Activated CD4-positive, alpha-beta T cell treated with anti-CD3 and anti-CD28 coated beads, Interleukin-2, amount 10 ng/mL, durations not matched to agents 24 days and 14 days (primary cell): ENCODE results near the gene INHA. TPM values are rescaled to one million over a fixed set of nuclear protein-coding genes. Genes with fewer than 3 reads are reported as not detected.

Source experiments
- DNase-seq: peaks from one replicate; pipeline ENCODE4 v3.0.0; 2022
- H3K27ac Mint-ChIP-seq: one replicate; pipeline ENCODE4 v1.8.0; 2022; ENCODE audit warnings: mild to moderate bottlenecking, mixed read lengths
- H3K27me3 Mint-ChIP-seq: one replicate; pipeline ENCODE4 v1.8.0; 2022; ENCODE audit warnings: mixed read lengths
- H3K36me3 Mint-ChIP-seq: one replicate; pipeline ENCODE4 v1.8.0; 2022; ENCODE audit warnings: low read depth, mild to moderate bottlenecking, mixed read lengths
- H3K4me1 Mint-ChIP-seq: one replicate; pipeline ENCODE4 v1.8.0; 2021; ENCODE audit warnings: mixed read lengths
- H3K4me3 Mint-ChIP-seq: one replicate; pipeline ENCODE4 v1.8.0; 2022; ENCODE audit warnings: mild to moderate bottlenecking, moderate library complexity, mixed read lengths
- H3K9me3 Mint-ChIP-seq: one replicate; pipeline ENCODE4 v1.8.0; 2021; ENCODE audit warnings: mixed read lengths
- intact Hi-C: fragments of 100-400 bp; cut with micrococcal nuclease; formaldehyde crosslinking; loops from one replicate; pipeline ENCODE4 v1.15.1; 2023
- total RNA-seq: library from RNA; stranded (reverse); gene quantifications from 2 replicates; pipeline ENCODE4 v1.2.3, GENCODE V29; 2022

Gene INHA
- total RNA-seq, 1 donor from 2014 or later = not detected

- no peak overlapping the region for H3K4me3 Mint-ChIP-seq
- no peaks in the 10 kb centered on the region for H3K4me1 Mint-ChIP-seq
- no peaks in the 10 kb centered on the region for H3K36me3 Mint-ChIP-seq
- peaks cover 1% of the 10 kb centered on the region for H3K27me3 Mint-ChIP-seq
- H3K27ac Mint-ChIP-seq = no peak overlapping the region
- intact Hi-C loops = no loop called here
- no peaks in the 10 kb centered on the region for H3K9me3 Mint-ChIP-seq
- no peak for DNase-seq
Observed at GRCh38 chr2:219559156-219559915, 12.8 kb upstream of the INHA start.

- Mint-ChIP-seq H3K4me3 (no peak overlapping the region), H3K27ac (no peak overlapping the region), H3K4me1 (no peaks in the 10 kb centered on the region), H3K27me3 (peaks cover 3% of the 10 kb centered on the region), H3K9me3 (no peaks in the 10 kb centered on the region), H3K36me3 (no peaks in the 10 kb centered on the region)
- peak; percentile 72 for DNase-seq
- intact Hi-C loops = no loop called here
Observed at GRCh38 chr2:219560037-219560892, 11.8 kb upstream of the INHA start.

DNA sequence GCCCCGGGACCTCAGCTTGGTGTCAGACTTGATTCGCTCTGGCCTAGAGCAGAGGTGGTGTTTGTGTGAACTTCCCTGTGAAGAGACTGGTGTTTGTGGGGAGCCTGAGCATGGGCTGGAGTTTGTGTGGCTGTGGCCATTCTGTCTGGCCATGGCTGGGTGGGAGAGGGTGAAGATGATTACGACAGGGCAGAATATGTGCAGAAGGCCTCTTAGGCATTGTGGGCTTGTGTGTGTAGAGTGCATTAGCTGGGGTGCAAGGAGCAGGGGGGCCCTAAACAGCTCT, 11.3 kb upstream of the INHA start:
- peaks cover 3% of the 10 kb centered on the region for H3K27me3 Mint-ChIP-seq
- H3K36me3 Mint-ChIP-seq = no peaks in the 10 kb centered on the region
- H3K9me3 Mint-ChIP-seq = no peaks in the 10 kb centered on the region
- H3K4me1 Mint-ChIP-seq = no peaks in the 10 kb centered on the region
- no peak for DNase-seq
- no peak overlapping the region for H3K4me3 Mint-ChIP-seq
- intact Hi-C loops = no loop called here
- no peak overlapping the region for H3K27ac Mint-ChIP-seq

- intact Hi-C loops = no loop called here
- H3K27me3 Mint-ChIP-seq = peaks cover 3% of the 10 kb centered on the region
- H3K36me3 Mint-ChIP-seq = no peaks in the 10 kb centered on the region
- no peaks in the 10 kb centered on the region for H3K9me3 Mint-ChIP-seq
- no peak overlapping the region for H3K27ac Mint-ChIP-seq
- H3K4me1 Mint-ChIP-seq = no peaks in the 10 kb centered on the region
- no peak overlapping the region for H3K4me3 Mint-ChIP-seq
- no peak for DNase-seq
Observed at GRCh38 chr2:219561179-219562048, 10.7 kb upstream of the INHA start.

DNA sequence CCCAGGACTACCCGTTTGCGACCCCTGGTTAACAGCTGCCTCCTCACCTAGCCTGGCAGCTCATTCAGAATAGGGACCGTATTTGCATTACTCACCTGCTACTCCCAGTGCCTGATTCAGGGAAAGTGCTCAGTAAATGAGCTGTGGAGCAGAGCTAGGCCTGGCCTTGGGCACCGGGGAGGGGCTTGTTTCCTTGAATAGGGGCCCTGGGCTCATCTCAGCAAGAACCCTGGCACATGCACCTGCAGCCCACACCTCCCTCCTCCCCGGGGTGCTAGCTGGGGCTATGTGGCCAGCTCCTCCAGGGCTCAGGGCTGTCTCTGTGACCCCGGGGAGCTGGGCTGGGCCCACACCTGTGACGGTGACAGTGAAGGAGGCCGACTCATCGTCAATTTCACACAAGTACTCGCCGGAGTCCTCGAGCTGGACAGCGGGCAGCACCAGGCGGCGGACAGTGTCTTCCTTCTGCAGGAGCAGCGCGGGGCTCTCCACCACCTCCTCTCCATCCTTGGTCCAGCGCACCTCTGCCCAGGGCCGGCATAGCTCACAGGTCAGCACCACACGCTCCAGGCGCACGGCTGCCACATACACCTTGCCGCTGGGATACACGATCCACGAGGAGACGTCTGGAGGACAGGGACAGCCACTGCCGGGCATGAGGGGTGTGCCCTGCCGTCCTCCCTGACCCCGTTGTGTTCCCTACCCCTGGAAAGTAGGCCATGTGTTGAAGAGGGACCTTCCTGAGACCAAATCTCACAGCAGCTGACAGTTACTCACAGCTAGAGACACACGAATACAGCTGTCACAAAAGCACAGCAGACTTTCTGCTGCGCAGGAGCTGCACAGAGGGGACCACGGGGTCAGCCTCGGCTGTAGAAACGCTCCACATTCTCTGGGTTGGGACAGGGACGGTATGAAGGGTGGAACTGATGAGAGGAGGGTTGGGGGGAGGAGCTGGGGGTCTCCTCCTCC, 9.8 kb upstream of the INHA start:
- Mint-ChIP-seq H3K36me3 (no peaks in the 10 kb centered on the region), H3K27me3 (peaks cover 3% of the 10 kb centered on the region), H3K9me3 (no peaks in the 10 kb centered on the region), H3K4me3 (no peak overlapping the region), H3K27ac (no peak overlapping the region), H3K4me1 (no peaks in the 10 kb centered on the region)
- intact Hi-C loops = no loop called here
- no peak for DNase-seq

DNA sequence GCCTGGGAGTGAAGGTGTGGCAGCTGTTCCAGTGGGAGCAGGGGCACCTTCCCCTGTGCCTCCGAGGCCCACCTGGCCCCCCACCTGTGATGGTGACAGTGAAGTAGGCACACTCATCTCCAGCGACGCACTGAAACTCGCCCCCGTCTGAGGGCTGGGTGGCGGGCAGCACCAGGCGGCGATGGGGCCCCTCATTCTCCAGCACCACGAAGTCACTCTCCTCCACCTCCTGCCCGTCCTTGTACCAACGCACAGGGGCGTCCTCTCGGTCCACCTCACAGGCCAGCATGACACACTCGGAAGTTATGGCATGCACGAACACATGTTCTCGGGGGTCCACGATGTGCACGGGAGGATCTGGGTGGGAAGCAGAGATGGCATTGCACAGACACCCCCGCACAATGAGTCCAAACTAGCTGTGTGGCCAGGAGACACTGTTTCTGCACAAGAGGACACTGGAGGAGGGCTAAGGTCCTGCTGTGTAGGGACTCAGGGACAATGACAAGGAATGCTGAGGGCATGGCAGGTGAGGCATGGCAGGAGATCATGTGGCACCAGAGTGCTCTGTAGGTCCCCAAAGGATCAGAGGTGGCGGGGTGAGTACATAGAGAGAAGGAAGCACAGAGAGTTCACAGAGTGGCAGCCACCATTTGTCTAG, 8.7 kb upstream of the INHA start:
- Mint-ChIP-seq H3K36me3 (no peaks in the 10 kb centered on the region), H3K4me1 (no peaks in the 10 kb centered on the region), H3K9me3 (no peaks in the 10 kb centered on the region), H3K4me3 (no peak overlapping the region), H3K27me3 (peaks cover 6% of the 10 kb centered on the region), H3K27ac (no peak overlapping the region)
- DNase-seq = no peak
- intact Hi-C loops = no loop called here

DNA sequence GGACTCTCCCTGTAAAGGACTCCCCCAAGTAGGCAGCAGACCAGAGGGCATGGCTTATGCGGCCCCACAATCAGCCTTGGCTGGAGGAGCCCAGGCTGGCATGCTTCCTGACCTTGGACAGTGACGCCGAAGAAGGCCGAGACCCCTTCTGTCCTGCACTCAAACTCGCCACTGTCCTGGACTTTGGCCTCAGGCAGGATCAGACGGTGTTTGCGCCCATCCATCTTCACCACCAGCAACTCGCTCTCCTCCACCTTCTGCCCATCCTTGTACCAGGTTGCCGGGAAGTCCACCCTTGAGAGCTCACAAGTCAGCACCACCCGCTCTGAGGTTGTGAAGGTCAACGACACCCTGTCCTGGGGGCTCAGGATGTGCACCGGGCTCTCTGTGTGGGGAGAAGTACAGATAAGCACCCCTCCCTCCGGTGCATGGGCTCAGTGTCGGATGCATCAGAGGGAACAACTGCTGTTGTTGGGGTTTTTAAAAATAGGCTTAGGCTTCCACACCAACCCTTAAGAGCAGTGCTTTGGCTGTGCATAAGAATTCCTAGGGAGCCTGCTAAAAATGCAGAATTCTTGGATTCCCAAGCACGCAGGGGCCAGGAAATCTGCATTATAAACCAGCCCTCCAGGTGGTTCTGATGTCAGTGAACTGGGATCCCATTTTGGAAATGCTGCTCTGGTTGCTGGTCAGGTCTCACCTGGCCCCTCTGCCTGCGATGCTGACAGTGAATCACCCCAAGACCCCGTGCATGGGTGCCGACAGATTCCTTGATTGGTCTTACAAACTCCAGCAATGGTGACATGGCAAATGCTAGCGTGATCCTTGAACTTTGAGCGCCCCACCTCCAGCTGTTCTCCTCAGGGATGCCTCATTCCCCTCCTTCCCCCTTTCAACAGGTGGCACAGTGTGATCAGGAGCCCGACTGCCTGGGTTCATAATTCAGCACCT, 6.7 kb upstream of the INHA start:
- DNase-seq = no peak
- no peak overlapping the region for H3K27ac Mint-ChIP-seq
- H3K27me3 Mint-ChIP-seq = peaks cover 21% of the 10 kb centered on the region
- H3K4me1 Mint-ChIP-seq = no peaks in the 10 kb centered on the region
- H3K36me3 Mint-ChIP-seq = no peaks in the 10 kb centered on the region
- H3K4me3 Mint-ChIP-seq = no peak overlapping the region
- H3K9me3 Mint-ChIP-seq = no peaks in the 10 kb centered on the region
- intact Hi-C loops = no loop called here

GRCh38 chr2:219566640-219567039, 5.5 kb upstream of the INHA start:
- no peak overlapping the region for H3K27ac Mint-ChIP-seq
- H3K4me1 Mint-ChIP-seq = no peaks in the 10 kb centered on the region
- H3K9me3 Mint-ChIP-seq = no peaks in the 10 kb centered on the region

GRCh38 chr2:219567131-219567530, 5.0 kb upstream of the INHA start:
- H3K4me3 Mint-ChIP-seq = no peak overlapping the region
- no peaks in the 10 kb centered on the region for H3K4me1 Mint-ChIP-seq
- intact Hi-C loops = no loop called here
- no peak for DNase-seq
- H3K27ac Mint-ChIP-seq = no peak overlapping the region
- H3K9me3 Mint-ChIP-seq = no peaks in the 10 kb centered on the region
- peaks cover 28% of the 10 kb centered on the region for H3K27me3 Mint-ChIP-seq
- no peaks in the 10 kb centered on the region for H3K36me3 Mint-ChIP-seq

More at GRCh38 chr2:219566640-219567039, 5.5 kb upstream of the INHA start:
- H3K4me3 Mint-ChIP-seq = no peak overlapping the region
- intact Hi-C loops = no loop called here
- peaks cover 23% of the 10 kb centered on the region for H3K27me3 Mint-ChIP-seq
- no peak for DNase-seq
- no peaks in the 10 kb centered on the region for H3K36me3 Mint-ChIP-seq

- H3K27me3 Mint-ChIP-seq = peaks cover 36% of the 10 kb centered on the region
Observed at GRCh38 chr2:219567791-219568361, 4.2 kb upstream of the INHA start.

GRCh38 chr2:219569041-219569440, 3.1 kb upstream of the INHA start:
- Mint-ChIP-seq H3K4me1 (no peaks in the 10 kb centered on the region), H3K9me3 (no peaks in the 10 kb centered on the region), H3K4me3 (no peak overlapping the region), H3K27ac (no peak overlapping the region), H3K27me3 (peaks cover 44% of the 10 kb centered on the region), H3K36me3 (no peaks in the 10 kb centered on the region)
- intact Hi-C loops = no loop called here
- no peak for DNase-seq

More at GRCh38 chr2:219567791-219568361, 4.2 kb upstream of the INHA start:
- DNase-seq = no peak
- Mint-ChIP-seq H3K36me3 (no peaks in the 10 kb centered on the region), H3K9me3 (no peaks in the 10 kb centered on the region), H3K4me3 (no peak overlapping the region), H3K27ac (no peak overlapping the region), H3K4me1 (no peaks in the 10 kb centered on the region)
- intact Hi-C loops = no loop called here

GRCh38 chr2:219569635-219570034, 2.5 kb upstream of the INHA start:
- intact Hi-C loops = no loop called here
- Mint-ChIP-seq H3K27ac (no peak overlapping the region), H3K9me3 (no peaks in the 10 kb centered on the region), H3K4me3 (no peak overlapping the region), H3K4me1 (no peaks in the 10 kb centered on the region), H3K36me3 (no peaks in the 10 kb centered on the region), H3K27me3 (peaks cover 41% of the 10 kb centered on the region)
- DNase-seq = no peak
